Uterus (tissue), 4 donors: ENCODE data around the gene ITPRIP. TPM values are rescaled to one million over a fixed set of nuclear protein-coding genes. Genes with fewer than 3 reads are reported as not detected.
A peak's percentile ranks its signal among the peaks of the same experiment; 100 is the strongest.

Experiments
- DNase-seq, 2 donors: peaks; one replicate each; pipeline ENCODE4 v3.0.0-alpha.2; 2019 to 2020
- H3K27ac ChIP-seq, 2 donors: fragments of 200-600 bp; sonication (generic); 1 replicate in 1 of 2; 2 replicates in 1 of 2; pipeline ENCODE4 v1.5.1; 2016 to 2018
- H3K27me3 ChIP-seq, 2 donors: fragments of 200-600 bp; sonication (generic); one replicate each; pipeline ENCODE4 v1.5.1; 2018 to 2019; ENCODE audit warnings: control low read depth in 1 of 2
- H3K36me3 ChIP-seq, 2 donors: fragments of 200-600 bp; sonication (generic); one replicate each; pipeline ENCODE4 v1.5.1; 2019; ENCODE audit warnings: control low read depth in 1 of 2
- H3K4me1 ChIP-seq, 2 donors: fragments of 200-600 bp; sonication (generic); one replicate each; pipeline ENCODE4 v1.5.1; 2018 to 2019; ENCODE audit warnings: control low read depth in 1 of 2
- H3K4me3 ChIP-seq, 2 donors: fragments of 200-600 bp; sonication (generic); 1 replicate in 1 of 2; 2 replicates in 1 of 2; pipeline ENCODE4 v1.5.1; 2018 to 2019; ENCODE audit warnings: mild to moderate bottlenecking in 1 of 2
- H3K9me3 ChIP-seq, 2 donors: fragments of 200-600 bp; sonication (generic); one replicate each; pipeline ENCODE4 v1.5.1; 2019; ENCODE audit warnings: control low read depth in 1 of 2
- CTCF ChIP-seq, 4 experiments: fragments of 200-600 bp in 2 of 4; fragments of 450-650 bp in 2 of 4; sonication (generic) in 2 of 4; IDR thresholded peaks; one replicate each; pipeline ENCODE4 v1.5.1; 2016 to 2019; ENCODE audit warnings: antibody characterized with exemption in 4 of 4, mild to moderate bottlenecking in 2 of 4, moderate library complexity in 1 of 4
- POLR2A ChIP-seq, 2 donors: fragments of 450-650 bp; IDR thresholded peaks; one replicate each; pipeline ENCODE4 v1.6.1; 2016; ENCODE audit warnings: antibody characterized with exemption in 2 of 2, mild to moderate bottlenecking in 1 of 2, moderate library complexity in 1 of 2
- intact Hi-C: fragments of 100-400 bp; cut with DNase I; formaldehyde crosslinking; loops from one replicate; pipeline ENCODE4 v1.15.1; 2023; ENCODE audit warnings: low total_unique reads
- total RNA-seq, 4 donors: library from RNA; depleted of rRNA in 3 of 4; stranded (reverse); fragments of >200 nt in 3 of 4; gene quantifications; one replicate each; pipeline versions ENCODE4 v1.1.0 to v1.2.4, GENCODE V29; 2014 to 2023
- donor health status: DM: yes; HTN: yes; CAD: no.

Gene ITPRIP
- total RNA-seq, 4 donors from 2014 or later: 10.0 to 32.6 (median 22.4) TPM

- Histone ChIP-seq H3K36me3 (no peaks in the 10 kb centered on the region), H3K4me3 (no peak overlapping the region), H3K9me3 (no peaks in the 10 kb centered on the region), H3K4me1 (no peaks in the 10 kb centered on the region), H3K27ac (no peak overlapping the region), H3K27me3 (no peaks in the 10 kb centered on the region)
- TF ChIP-seq POLR2A (IDR thresholded peaks at IDR 0.05): no peak
- no peak for TF ChIP-seq CTCF (IDR thresholded peaks at IDR 0.05)
- no peak for DNase-seq
- intact Hi-C loops: no loop called here
These were observed 64.2 kb downstream of the ITPRIP start for GRCh38 chr10:104273899-104274575.

GRCh38 chr10:104273286-104273685 lies 65.0 kb downstream of the ITPRIP start:
- H3K27ac ChIP-seq: no peak overlapping the region
- H3K4me1 ChIP-seq: no peaks in the 10 kb centered on the region
- no peaks in the 10 kb centered on the region for H3K36me3 ChIP-seq
- no peaks in the 10 kb centered on the region for H3K9me3 ChIP-seq
- DNase-seq: no peak
- intact Hi-C loops: no loop called here
- H3K27me3 ChIP-seq: no peaks in the 10 kb centered on the region
- no peak overlapping the region for H3K4me3 ChIP-seq
- TF ChIP-seq CTCF (IDR thresholded peaks at IDR 0.05) (no peak), POLR2A (IDR thresholded peaks at IDR 0.05) (no peak)

GRCh38 chr10:104268713-104269645 lies 69.3 kb downstream of the ITPRIP start, which contains the start of gene GSTO2:
Gene GSTO2 (plus strand): TSS chr10:104269184. CDS start chr10:104274916, 5,732 bp downstream.
- intact Hi-C loops: no loop called here
- Histone ChIP-seq H3K9me3 (no peaks in the 10 kb centered on the region), H3K27me3 (no peaks in the 10 kb centered on the region), H3K4me3 (peak within 1 kb of the TSS; percentile 70 to 75), H3K4me1 (no peaks in the 10 kb centered on the region), H3K36me3 (no peaks in the 10 kb centered on the region), H3K27ac (peak within 1 kb of the TSS; percentile 77 to 89)
- peak; percentile 99 for DNase-seq
- TF ChIP-seq CTCF (IDR thresholded peaks at IDR 0.05) (no peak), POLR2A (IDR thresholded peaks at IDR 0.05) (peak; percentile 71 to 77)

- intact Hi-C loops: no loop called here
- Histone ChIP-seq H3K27me3 (no peaks in the 10 kb centered on the region), H3K9me3 (no peaks in the 10 kb centered on the region), H3K4me1 (no peaks in the 10 kb centered on the region), H3K36me3 (no peaks in the 10 kb centered on the region), H3K27ac (peak overlapping the region; percentile 77 to 89), H3K4me3 (peak overlapping the region; percentile 70 to 75)
- no peak for DNase-seq
- TF ChIP-seq POLR2A (IDR thresholded peaks at IDR 0.05) (no peak), CTCF (IDR thresholded peaks at IDR 0.05) (no peak)
These were observed 69.9 kb downstream of the ITPRIP start for GRCh38 chr10:104268405-104268712.
